ENCODE data around the gene PCSK5.
"Not testable (repeated sequence)": the region's sequence is repeated elsewhere in the genome, so short reads cannot be mapped to it uniquely, and the experiment has no call there.

DNA sequence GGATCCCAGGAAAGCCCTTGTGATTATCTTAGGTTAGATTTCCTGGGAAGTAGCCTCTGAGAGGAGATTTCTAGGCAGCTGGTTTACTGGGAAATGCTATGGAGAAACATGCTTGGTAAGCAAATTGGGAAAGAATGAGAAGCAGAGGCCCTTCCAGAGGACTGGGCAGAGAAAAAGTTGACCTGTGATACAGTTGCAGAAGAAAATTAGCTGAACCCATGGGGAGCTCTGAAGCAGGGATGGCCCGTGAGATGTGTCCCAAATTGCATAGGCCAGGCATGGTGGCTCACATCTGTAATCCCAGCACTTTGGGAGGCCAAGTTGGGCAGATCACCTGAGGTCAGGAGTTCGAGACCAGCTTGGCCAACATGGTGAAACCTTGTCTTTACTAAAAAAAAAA is 21.9 kb upstream of the PCSK5 start:
- TF ChIP-seq, protein P1, sequence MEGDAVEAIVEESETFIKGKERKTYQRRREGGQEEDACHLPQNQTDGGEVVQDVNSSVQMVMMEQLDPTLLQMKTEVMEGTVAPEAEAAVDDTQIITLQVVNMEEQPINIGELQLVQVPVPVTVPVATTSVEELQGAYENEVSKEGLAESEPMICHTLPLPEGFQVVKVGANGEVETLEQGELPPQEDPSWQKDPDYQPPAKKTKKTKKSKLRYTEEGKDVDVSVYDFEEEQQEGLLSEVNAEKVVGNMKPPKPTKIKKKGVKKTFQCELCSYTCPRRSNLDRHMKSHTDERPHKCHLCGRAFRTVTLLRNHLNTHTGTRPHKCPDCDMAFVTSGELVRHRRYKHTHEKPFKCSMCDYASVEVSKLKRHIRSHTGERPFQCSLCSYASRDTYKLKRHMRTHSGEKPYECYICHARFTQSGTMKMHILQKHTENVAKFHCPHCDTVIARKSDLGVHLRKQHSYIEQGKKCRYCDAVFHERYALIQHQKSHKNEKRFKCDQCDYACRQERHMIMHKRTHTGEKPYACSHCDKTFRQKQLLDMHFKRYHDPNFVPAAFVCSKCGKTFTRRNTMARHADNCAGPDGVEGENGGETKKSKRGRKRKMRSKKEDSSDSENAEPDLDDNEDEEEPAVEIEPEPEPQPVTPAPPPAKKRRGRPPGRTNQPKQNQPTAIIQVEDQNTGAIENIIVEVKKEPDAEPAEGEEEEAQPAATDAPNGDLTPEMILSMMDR (IDR thresholded peaks at IDR 0.05; ENCODE audit: poor library complexity, severe bottlenecking): not testable (repeated sequence)
- not testable (repeated sequence) for TF ChIP-seq POLR2AphosphoS5 (IDR thresholded peaks at IDR 0.05); EZH2 (IDR thresholded peaks at IDR 0.05; ENCODE audit: borderline replicate concordance, insufficient read depth, low read length, poor library complexity, severe bottlenecking); MXI1 (conservative IDR thresholded peaks at IDR 0.05; ENCODE audit: poor library complexity, severe bottlenecking)
- TF ChIP-seq, protein P2, sequence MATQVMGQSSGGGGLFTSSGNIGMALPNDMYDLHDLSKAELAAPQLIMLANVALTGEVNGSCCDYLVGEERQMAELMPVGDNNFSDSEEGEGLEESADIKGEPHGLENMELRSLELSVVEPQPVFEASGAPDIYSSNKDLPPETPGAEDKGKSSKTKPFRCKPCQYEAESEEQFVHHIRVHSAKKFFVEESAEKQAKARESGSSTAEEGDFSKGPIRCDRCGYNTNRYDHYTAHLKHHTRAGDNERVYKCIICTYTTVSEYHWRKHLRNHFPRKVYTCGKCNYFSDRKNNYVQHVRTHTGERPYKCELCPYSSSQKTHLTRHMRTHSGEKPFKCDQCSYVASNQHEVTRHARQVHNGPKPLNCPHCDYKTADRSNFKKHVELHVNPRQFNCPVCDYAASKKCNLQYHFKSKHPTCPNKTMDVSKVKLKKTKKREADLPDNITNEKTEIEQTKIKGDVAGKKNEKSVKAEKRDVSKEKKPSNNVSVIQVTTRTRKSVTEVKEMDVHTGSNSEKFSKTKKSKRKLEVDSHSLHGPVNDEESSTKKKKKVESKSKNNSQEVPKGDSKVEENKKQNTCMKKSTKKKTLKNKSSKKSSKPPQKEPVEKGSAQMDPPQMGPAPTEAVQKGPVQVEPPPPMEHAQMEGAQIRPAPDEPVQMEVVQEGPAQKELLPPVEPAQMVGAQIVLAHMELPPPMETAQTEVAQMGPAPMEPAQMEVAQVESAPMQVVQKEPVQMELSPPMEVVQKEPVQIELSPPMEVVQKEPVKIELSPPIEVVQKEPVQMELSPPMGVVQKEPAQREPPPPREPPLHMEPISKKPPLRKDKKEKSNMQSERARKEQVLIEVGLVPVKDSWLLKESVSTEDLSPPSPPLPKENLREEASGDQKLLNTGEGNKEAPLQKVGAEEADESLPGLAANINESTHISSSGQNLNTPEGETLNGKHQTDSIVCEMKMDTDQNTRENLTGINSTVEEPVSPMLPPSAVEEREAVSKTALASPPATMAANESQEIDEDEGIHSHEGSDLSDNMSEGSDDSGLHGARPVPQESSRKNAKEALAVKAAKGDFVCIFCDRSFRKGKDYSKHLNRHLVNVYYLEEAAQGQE (IDR thresholded peaks at IDR 0.05; ENCODE audit: borderline replicate concordance): not testable (repeated sequence)

Data from neural cell (in vitro differentiated cells).